ENCODE data around the gene RAB14.

- TF ChIP-seq EZH2 (IDR thresholded peaks at IDR 0.05) (no peak), CTCF (IDR thresholded peaks at IDR 0.05) (no peak), EZH2phosphoT487 (IDR thresholded peaks at IDR 0.05) (no peak)
Observed at GRCh38 chr9:121150188-121150587, 51.5 kb downstream of the RAB14 start.

Data from neural progenitor cell (in vitro differentiated cells).